ENCODE measurements around the gene ZCCHC14.

ZCCHC14 gene

DNA sequence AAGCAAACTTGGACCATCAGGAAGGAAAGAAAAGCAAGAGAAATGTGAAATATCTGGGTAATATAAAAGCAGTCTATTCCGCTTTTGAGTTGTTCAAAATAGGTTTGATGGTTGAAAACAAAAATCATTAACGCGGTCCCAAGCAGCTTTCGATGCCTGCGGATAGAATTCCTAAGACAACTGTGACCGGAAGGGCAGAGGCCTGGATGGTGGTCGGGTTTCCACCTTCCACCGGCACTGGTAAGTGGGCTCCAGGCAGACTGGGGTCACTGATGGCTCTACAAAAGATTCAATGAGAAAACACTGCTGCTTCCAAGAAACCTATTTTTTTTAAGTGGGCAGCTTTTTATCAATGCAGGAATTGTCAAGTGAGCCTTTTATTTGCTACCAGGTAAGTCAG, 49.8 kb downstream of the ZCCHC14 start:
- no peak for TF ChIP-seq CTCF (IDR thresholded peaks at IDR 0.05)
- peaks cover 78% of the 10 kb centered on the region for H3K36me3 Mint-ChIP-seq (ENCODE audit: low read depth)
- peak overlapping the region; percentile 90 for H3K27ac Mint-ChIP-seq
- peaks cover 4% of the 10 kb centered on the region for H3K27me3 Mint-ChIP-seq (ENCODE audit: low read depth, poor library complexity)
- no peak for DNase-seq
- peak overlapping the region; percentile 39 for H3K4me3 Mint-ChIP-seq
- peaks cover 42% of the 10 kb centered on the region for H3K9me3 Mint-ChIP-seq
- peaks cover 13% of the 10 kb centered on the region for H3K4me1 Mint-ChIP-seq

DNA sequence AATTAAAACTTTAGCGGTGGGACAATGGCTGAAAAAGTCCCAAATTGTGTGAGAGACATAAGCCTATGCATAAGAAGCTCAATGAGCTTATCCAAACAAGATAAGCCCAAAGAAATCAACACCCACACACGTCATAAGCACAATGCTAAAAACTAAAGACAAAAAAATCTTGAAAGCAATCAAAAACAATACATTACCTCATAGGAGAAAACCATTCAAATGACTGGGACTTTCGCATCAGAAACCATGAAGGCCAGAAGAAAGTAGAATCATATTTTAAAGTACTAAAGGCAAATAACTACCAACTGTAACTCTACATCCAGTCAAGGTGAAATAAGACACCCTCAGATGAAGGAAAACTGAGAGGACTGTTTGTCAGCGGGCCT, 50.2 kb downstream of the ZCCHC14 start:
- Mint-ChIP-seq H3K4me1 (peaks cover 13% of the 10 kb centered on the region), H3K27ac (peak overlapping the region; percentile 90), H3K9me3 (peaks cover 42% of the 10 kb centered on the region), H3K27me3 (ENCODE audit: low read depth, poor library complexity) (peaks cover 4% of the 10 kb centered on the region), H3K4me3 (peak overlapping the region; percentile 39), H3K36me3 (ENCODE audit: low read depth) (peaks cover 73% of the 10 kb centered on the region)
- TF ChIP-seq CTCF (IDR thresholded peaks at IDR 0.05): no peak
- no peak for DNase-seq

DNA sequence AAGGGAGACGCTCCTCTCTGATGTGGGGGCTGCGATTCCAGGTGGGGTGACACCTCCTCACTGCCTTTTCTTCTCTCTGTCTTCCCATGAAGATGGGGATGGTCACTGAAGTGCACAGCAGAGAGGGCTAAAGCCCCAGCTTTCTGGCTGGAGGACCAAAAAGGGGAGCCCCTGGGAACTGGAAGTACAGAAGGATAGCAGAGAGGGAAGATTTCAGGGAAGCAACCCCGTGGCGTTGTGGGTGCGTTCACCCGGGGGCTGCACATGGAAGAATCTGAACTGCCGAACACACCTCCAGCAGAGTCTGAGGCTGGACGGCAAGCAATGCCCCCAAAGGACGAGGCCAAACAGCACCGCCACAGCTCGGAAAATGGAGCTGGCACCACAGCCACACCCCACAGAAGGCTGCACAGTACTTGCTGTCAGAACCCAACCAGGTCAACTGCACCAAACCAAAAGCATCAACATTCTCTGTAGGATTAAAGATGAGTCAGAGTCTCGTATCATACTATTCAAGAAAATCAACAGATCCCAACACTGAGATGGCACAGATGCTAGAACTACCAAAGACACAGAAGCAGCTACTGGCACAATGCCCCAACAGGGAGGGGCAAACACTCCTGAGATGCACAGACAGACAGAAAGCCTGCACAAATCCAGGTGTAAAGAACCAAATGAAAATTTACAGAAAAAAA, 50.8 kb downstream of the ZCCHC14 start:
- TF ChIP-seq CTCF (IDR thresholded peaks at IDR 0.05): no peak
- Mint-ChIP-seq H3K4me1 (peaks cover 13% of the 10 kb centered on the region), H3K27ac (peak overlapping the region; percentile 48), H3K4me3 (no peak overlapping the region), H3K36me3 (ENCODE audit: low read depth) (peaks cover 68% of the 10 kb centered on the region), H3K27me3 (ENCODE audit: low read depth, poor library complexity) (peaks cover 4% of the 10 kb centered on the region), H3K9me3 (peaks cover 42% of the 10 kb centered on the region)
- no peak for DNase-seq

DNA sequence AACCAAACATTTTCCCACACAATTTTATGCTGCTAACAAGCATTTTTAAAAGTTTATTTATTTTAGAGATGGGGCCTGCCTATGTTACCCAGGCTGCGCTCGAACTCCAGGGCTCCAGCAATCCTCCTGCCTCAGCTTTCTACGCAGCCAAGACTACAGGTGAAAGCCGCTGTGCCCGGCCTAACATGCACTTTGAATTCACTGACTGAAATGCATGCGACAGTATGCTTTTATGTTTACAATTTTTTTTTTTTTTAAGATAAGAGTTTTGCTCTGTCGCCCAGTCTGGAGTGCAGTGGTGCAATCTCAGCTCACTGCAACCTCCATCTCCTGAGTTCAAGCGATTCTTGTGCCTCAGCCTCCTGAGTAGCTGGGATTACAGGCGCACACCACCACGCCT, 52.9 kb downstream of the ZCCHC14 start:
- peaks cover 26% of the 10 kb centered on the region for H3K4me1 Mint-ChIP-seq
- no peak for DNase-seq
- H3K27me3 Mint-ChIP-seq (ENCODE audit: low read depth, poor library complexity): peaks cover 4% of the 10 kb centered on the region
- peaks cover 33% of the 10 kb centered on the region for H3K9me3 Mint-ChIP-seq
- no peak overlapping the region for H3K4me3 Mint-ChIP-seq
- TF ChIP-seq CTCF (IDR thresholded peaks at IDR 0.05): no peak
- peaks cover 50% of the 10 kb centered on the region for H3K36me3 Mint-ChIP-seq (ENCODE audit: low read depth)
- no peak overlapping the region for H3K27ac Mint-ChIP-seq

DNA sequence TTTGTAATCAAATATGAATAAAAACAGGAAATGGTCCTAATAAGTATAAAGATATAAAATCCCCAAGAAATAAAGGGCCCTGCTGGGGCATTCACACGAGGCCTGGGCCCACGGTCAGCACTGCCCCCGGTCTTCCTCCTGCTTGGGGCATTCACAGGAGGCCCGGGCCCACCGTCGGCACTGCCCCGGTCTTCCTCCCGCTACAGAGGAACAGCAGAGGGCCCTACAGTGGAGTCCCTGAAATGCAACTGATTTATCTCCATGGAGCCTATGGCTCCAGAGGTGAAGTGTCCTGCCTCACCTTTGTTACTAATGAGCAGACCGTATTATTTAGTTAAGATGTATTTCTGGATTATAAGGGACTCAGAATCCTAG, 54.2 kb downstream of the ZCCHC14 start:
- no peak overlapping the region for H3K27ac Mint-ChIP-seq
- peaks cover 38% of the 10 kb centered on the region for H3K36me3 Mint-ChIP-seq (ENCODE audit: low read depth)
- H3K4me3 Mint-ChIP-seq: no peak overlapping the region
- no peak for DNase-seq
- H3K9me3 Mint-ChIP-seq: peaks cover 20% of the 10 kb centered on the region
- H3K27me3 Mint-ChIP-seq (ENCODE audit: low read depth, poor library complexity): no peaks in the 10 kb centered on the region
- H3K4me1 Mint-ChIP-seq: peaks cover 26% of the 10 kb centered on the region
- TF ChIP-seq CTCF (IDR thresholded peaks at IDR 0.05): no peak

DNA sequence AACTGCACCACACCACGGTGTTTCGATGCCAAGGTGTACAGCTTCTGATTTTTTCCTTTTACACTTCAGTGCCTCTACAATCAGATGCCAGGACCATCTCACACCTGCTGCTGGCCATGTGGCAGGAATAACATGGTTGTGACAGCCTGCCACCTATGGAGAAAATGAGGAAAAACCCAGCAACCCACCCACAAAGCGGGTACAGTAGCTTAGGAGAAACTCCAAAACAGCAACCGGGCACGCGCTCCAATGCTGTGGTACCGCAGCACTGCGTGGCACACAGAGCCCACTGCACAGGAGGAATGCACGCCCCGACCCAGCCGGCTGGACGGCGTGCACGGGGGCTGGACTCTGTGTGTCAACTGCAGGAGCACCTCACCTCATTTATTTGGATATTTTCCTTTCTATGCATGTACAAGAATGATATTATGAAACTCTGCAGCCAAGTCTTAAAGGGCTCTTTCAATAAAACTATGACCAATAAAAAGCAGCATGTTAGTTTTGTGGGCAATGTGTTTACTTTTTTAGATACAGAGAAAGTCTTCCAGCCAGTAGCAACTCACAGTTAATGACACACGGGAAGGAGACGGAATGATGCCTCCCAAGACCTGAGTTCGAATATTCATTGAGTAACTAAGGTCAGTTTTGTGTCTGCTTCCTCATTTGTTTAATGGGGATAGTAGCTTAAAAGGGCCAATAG, 54.8 kb downstream of the ZCCHC14 start:
- H3K27me3 Mint-ChIP-seq (ENCODE audit: low read depth, poor library complexity): no peaks in the 10 kb centered on the region
- peak overlapping the region; percentile 58 for H3K27ac Mint-ChIP-seq
- H3K36me3 Mint-ChIP-seq (ENCODE audit: low read depth): peaks cover 35% of the 10 kb centered on the region
- no peak for DNase-seq
- H3K4me3 Mint-ChIP-seq: no peak overlapping the region
- TF ChIP-seq CTCF (IDR thresholded peaks at IDR 0.05): no peak
- H3K4me1 Mint-ChIP-seq: peaks cover 24% of the 10 kb centered on the region
- H3K9me3 Mint-ChIP-seq: peaks cover 14% of the 10 kb centered on the region
